ENCODE measurements around the gene HCRTR1.

The HCRTR1 gene

DNA sequence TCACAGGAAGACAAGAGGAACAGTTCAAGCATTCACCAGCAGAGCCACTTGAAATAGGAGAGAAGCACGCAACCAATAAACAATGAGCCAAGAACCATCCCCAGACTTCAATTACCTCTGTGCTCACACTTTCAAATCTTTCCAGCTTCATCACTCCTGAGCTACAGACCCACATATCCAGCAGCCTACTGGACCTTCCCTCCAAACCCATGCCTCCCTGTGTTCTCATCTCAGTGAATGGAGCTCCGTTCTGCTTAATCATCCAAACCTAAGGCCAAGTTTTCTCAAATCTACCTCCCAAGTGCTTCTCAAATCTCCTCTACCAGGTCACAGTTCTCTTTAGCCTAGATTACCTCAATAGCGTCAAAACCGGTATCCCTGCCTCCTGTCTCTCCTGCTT is 23.5 kb downstream of the HCRTR1 start:
- H3K4me3 ChIP-seq (ENCODE audit: low read depth, low read length), result no peak overlapping the region
- no peak for DNase-seq (ENCODE audit: low read depth)
- TF ChIP-seq, protein P1, sequence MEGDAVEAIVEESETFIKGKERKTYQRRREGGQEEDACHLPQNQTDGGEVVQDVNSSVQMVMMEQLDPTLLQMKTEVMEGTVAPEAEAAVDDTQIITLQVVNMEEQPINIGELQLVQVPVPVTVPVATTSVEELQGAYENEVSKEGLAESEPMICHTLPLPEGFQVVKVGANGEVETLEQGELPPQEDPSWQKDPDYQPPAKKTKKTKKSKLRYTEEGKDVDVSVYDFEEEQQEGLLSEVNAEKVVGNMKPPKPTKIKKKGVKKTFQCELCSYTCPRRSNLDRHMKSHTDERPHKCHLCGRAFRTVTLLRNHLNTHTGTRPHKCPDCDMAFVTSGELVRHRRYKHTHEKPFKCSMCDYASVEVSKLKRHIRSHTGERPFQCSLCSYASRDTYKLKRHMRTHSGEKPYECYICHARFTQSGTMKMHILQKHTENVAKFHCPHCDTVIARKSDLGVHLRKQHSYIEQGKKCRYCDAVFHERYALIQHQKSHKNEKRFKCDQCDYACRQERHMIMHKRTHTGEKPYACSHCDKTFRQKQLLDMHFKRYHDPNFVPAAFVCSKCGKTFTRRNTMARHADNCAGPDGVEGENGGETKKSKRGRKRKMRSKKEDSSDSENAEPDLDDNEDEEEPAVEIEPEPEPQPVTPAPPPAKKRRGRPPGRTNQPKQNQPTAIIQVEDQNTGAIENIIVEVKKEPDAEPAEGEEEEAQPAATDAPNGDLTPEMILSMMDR (IDR thresholded peaks at IDR 0.05; ENCODE audit: insufficient read depth, low read depth, low read length, missing control alignments), result no peak

DNA sequence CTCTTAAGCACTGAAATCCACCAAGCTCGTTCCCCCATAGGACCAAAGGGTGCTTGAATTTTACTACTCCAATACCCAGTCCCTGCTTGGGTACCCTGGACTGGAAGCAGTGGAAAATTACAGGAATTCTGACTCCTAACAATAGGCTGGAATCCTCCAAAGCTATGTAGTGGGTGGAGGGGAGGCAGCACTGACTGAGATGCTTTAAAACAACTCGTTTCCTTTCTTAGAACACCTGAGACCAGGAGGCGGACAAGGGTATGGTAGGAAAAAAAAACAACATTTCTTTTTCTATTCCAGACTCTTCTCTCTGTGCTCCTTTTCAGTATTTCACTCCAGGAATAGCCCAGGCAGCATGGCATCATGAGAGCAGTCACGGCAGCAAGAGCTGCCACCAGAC is 24.9 kb downstream of the HCRTR1 start:
- DNase-seq (ENCODE audit: low read depth), result no peak
- TF ChIP-seq, protein P1 (IDR thresholded peaks at IDR 0.05; ENCODE audit: insufficient read depth, low read depth, low read length, missing control alignments), result no peak
- no peak overlapping the region for H3K4me3 ChIP-seq (ENCODE audit: low read depth, low read length)

DNA sequence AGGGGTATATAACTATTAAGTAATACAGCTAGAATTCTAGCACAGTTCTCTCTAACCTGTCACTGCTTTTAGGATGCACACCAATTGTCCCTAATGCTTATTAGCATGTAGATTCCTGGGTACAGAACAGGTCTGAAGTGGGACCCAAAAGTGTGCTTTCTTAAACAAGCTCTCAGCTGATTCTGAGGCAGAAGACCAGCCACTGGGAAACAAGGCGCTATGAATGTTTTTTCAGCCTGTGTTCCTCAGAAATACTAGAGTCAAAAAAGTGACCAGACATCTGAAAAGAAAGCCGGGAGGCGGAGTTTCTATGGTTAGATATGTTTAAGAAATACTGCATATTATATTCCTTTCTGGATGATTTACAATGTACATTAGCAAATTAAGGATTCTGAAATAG is 25.4 kb downstream of the HCRTR1 start:
- no peak overlapping the region for H3K4me3 ChIP-seq (ENCODE audit: low read depth, low read length)
- TF ChIP-seq, protein P1 (IDR thresholded peaks at IDR 0.05; ENCODE audit: insufficient read depth, low read depth, low read length, missing control alignments), result no peak
- no peak for DNase-seq (ENCODE audit: low read depth)

DNA sequence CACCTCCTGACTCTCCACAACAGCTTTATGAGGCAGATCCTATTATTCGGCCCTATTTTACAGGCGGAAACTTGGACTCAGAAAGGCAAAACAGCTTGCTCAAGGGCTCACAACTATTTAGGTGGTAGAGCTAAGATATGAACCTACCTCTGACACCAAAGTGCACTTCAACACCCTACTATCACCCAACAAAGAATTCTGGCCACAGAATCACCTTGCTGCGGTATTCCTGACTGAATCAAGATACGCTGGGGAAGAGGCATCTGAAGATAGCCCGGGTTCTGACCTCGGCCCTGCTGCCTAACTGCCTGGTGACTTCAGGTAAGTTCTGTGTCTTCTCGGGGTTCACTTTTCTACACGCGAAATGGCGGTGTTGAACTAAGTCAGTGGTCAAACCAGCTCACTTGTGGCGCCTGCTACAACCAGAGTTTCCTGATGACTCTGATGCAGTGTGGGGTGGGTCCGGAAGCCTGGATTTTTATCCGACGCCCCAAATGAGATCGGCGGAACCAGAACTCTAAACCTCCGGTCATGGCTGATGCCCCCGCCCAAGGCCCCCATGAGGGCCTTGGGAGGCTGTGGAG is 26.6 kb downstream of the HCRTR1 start:
- H3K4me3 ChIP-seq (ENCODE audit: low read depth, low read length), result peak overlapping the region; percentile 98
- no peak for DNase-seq (ENCODE audit: low read depth)
- TF ChIP-seq, protein P1 (IDR thresholded peaks at IDR 0.05; ENCODE audit: insufficient read depth, low read depth, low read length, missing control alignments), result no peak

DNA sequence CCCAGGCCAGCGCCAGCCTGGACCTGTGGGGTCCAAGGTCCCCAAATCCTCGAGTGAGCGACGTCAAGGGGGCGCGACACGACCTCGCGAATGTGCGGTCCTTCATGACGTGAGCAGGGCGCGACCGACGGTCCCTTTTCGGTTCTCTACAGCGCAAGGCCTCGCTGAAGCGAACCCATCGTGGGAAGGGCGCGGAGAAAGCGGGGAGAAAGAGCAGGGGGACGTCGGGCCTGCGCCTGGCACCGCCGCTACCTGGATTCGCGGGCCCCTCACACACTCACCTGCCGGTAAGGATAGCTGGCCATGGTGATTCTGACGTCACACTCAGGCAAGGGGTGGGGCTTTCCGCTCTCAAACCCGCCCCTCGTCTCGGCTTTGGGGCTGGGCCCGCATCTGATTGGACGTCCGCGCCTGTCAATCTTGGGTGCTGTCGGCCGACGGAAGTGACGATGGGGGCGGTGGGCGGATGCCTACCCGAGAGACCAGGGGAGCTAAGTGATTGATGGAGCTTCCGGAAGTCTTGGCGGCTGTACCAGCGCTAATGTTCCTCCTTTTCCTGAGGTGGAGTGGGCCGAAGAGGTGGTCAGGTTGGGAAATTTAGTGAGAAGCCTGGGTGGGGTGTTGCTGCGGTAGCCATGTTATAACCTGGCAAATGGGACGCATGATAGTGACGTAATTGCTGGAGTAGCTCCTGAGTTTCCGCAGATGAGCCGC is 27.2 kb downstream of the HCRTR1 start, which contains the start of gene PEF1:
Gene PEF1, minus strand, starts transcription at position 317 of the 714 bp plus-strand sequence. Its CDS starts 12 bp downstream, at position 305.
- TF ChIP-seq, protein P1 (IDR thresholded peaks at IDR 0.05; ENCODE audit: insufficient read depth, low read depth, low read length, missing control alignments), result no peak
- H3K4me3 ChIP-seq (ENCODE audit: low read depth, low read length), result peak within 1 kb of the TSS; percentile 98
- DNase-seq (ENCODE audit: low read depth), result peak; percentile 98

DNA sequence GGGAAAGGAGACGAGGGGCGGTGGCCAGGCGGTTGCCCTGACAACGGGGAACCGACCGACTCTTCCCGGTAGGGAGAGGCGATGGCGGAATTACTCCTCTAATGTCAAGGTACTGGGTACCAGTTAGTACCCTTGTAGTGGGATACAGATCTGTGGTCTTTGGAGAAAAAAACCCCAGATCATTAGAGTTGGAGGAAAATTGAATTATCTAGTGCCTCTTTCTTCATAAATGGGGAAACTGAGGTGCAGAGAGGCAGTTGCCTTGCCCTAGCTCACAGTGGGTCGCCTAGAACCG is 27.7 kb downstream of the HCRTR1 start:
- DNase-seq (ENCODE audit: low read depth), result no peak
- peak overlapping the region; percentile 98 for H3K4me3 ChIP-seq (ENCODE audit: low read depth, low read length)
- TF ChIP-seq, protein P1 (IDR thresholded peaks at IDR 0.05; ENCODE audit: insufficient read depth, low read depth, low read length, missing control alignments), result no peak

Measured in GM12865 (cell line).